ENCODE measurements around the gene TLCD3B. TPM values are rescaled to one million over a fixed set of nuclear protein-coding genes. Genes with fewer than 3 reads are reported as not detected.

TLCD3B gene
- total RNA-seq, 1 donor from 2014 or later, result not detected

- Histone ChIP-seq H3K9me3 (replicated peaks) (no peaks in the 10 kb centered on the region), H3K4me3 (no peak overlapping the region), H3K36me3 (no peaks in the 10 kb centered on the region), H3K27ac (replicated peaks) (no peak overlapping the region), H3K4me1 (peaks cover 9% of the 10 kb centered on the region), H3K27me3 (ENCODE audit: low read depth) (peaks cover 96% of the 10 kb centered on the region)
- DNase-seq, result no peak
- TF ChIP-seq, protein P1, sequence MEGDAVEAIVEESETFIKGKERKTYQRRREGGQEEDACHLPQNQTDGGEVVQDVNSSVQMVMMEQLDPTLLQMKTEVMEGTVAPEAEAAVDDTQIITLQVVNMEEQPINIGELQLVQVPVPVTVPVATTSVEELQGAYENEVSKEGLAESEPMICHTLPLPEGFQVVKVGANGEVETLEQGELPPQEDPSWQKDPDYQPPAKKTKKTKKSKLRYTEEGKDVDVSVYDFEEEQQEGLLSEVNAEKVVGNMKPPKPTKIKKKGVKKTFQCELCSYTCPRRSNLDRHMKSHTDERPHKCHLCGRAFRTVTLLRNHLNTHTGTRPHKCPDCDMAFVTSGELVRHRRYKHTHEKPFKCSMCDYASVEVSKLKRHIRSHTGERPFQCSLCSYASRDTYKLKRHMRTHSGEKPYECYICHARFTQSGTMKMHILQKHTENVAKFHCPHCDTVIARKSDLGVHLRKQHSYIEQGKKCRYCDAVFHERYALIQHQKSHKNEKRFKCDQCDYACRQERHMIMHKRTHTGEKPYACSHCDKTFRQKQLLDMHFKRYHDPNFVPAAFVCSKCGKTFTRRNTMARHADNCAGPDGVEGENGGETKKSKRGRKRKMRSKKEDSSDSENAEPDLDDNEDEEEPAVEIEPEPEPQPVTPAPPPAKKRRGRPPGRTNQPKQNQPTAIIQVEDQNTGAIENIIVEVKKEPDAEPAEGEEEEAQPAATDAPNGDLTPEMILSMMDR (IDR thresholded peaks at IDR 0.05; ENCODE audit: borderline replicate concordance), result peak; percentile 67
- intact Hi-C loops (cut with micrococcal nuclease), result no loop called here
These were observed 1.2 kb upstream of the TLCD3B start for GRCh38 chr16:30032083-30032819.

DNA sequence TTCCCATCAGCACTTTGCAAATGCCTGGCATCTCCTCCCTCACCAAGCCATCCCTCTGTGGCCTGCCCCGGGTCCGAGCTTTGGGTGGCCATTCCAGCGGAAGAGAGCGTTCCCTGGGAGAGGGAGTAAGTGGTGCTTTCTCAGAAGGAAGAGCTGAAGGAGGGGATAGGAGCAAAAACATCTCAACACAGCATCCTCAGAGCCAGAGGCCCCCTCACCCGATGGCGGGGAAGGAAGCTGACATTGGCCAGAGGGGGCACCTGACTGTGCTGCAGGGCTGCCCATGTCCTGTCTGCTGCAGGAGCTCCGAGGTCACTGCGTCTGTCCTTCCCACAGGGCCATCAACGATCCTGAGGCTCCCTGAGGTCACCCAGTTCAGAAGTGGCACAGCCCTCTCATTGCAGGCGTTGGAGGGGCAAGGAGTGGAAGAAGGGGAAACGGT lies 427 bp upstream of the TLCD3B start:
- Histone ChIP-seq H3K36me3 (no peaks in the 10 kb centered on the region), H3K4me1 (peaks cover 9% of the 10 kb centered on the region), H3K27ac (replicated peaks) (no peak overlapping the region), H3K4me3 (no peak overlapping the region), H3K27me3 (ENCODE audit: low read depth) (peaks cover 100% of the 10 kb centered on the region), H3K9me3 (replicated peaks) (no peaks in the 10 kb centered on the region)
- intact Hi-C loops (cut with micrococcal nuclease), result no loop called here
- TF ChIP-seq, protein P1 (IDR thresholded peaks at IDR 0.05; ENCODE audit: borderline replicate concordance), result no peak
- DNase-seq, result no peak

DNA sequence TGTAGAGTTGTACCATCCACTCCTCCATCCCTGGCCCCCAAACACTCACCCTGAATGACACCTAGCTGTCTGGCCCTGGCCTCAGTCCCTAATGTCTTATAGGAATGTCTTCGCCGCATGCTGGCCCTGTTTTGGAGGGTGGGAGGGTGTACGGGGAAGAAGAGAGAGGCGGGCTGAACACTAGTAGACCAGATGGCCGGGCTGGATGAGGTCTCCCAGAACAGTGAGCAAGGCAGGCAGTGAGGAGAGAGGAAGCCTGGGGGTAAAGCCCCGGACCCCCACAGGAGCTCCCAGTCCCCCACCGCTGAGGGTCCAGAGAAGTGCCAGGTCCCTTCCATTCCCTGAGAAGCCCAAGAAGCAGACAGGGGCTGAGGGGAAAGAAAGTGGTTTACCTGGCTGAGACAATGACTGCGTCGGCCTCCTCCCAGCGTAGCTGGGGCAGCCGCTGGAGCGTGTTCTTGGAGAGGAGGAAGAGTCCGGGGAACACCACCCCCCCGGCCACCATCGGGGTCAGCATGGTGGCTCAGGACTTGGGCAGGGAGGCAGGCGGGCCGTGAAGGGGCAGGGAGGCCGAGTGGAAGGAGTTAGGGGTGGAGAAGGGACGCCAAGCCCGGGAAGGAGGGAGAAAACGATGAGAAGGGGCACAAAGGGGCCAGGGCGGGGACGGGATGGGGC lies 923 bp downstream of the TLCD3B start:
- intact Hi-C loops (cut with micrococcal nuclease), result no loop called here
- DNase-seq, result no peak
- Histone ChIP-seq H3K27ac (replicated peaks) (no peak overlapping the region), H3K36me3 (no peaks in the 10 kb centered on the region), H3K4me1 (peaks cover 9% of the 10 kb centered on the region), H3K4me3 (no peak overlapping the region), H3K9me3 (replicated peaks) (no peaks in the 10 kb centered on the region), H3K27me3 (ENCODE audit: low read depth) (peaks cover 100% of the 10 kb centered on the region)
- TF ChIP-seq, protein P1 (IDR thresholded peaks at IDR 0.05; ENCODE audit: borderline replicate concordance), result no peak

GRCh38 chr16:30028438-30029076 lies 2.5 kb downstream of the TLCD3B start:
- peaks cover 98% of the 10 kb centered on the region for H3K27me3 ChIP-seq (ENCODE audit: low read depth)
- H3K4me3 ChIP-seq, result no peak overlapping the region
- H3K4me1 ChIP-seq, result peaks cover 9% of the 10 kb centered on the region
- intact Hi-C loops (cut with micrococcal nuclease), result no loop called here
- H3K27ac ChIP-seq (replicated peaks), result no peak overlapping the region
- TF ChIP-seq, protein P1 (IDR thresholded peaks at IDR 0.05; ENCODE audit: borderline replicate concordance), result no peak
- H3K9me3 ChIP-seq (replicated peaks), result no peaks in the 10 kb centered on the region
- no peaks in the 10 kb centered on the region for H3K36me3 ChIP-seq
- no peak for DNase-seq

DNA sequence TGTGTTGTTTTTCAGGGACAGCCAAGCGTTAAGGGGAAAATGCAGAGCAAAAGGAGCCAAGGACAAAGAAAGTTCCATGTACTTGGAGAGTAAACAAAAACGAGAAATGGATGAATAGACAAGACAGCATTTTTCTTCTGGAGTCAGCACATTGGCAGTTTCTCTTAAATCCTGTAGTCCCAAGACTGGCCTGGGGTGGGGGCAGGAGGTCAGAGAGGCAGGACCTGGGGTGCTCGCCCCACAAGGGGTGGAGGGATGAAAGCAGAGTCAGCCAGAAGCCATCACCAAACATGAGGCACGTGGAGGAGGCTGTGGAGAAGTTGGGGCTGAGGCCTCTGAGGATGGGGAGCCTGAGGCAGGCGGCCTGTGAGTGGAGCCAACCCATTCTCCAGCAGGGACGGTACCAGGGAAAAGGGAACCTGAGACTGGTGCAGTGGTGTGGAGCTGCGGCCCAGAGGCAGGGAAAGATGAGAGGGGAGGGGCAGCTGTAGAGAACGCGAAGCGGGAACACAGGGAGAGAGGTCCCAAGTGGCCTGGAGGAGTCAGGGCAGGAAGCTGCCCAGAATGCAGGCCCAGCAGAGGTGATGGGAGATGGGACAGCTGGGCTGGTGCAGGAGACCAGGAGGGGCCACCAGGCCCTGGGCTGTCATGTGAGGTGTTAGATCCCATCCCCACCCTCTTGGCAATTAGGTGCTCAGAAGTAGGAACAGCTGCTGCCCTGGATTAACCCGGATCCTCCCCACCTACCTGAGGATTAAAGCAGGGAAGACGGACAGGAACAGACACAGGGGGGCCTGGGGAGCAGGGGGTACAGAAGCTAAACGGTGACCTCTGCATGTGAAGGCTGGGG lies 3.3 kb downstream of the TLCD3B start:
- no peaks in the 10 kb centered on the region for H3K36me3 ChIP-seq
- H3K9me3 ChIP-seq (replicated peaks), result no peaks in the 10 kb centered on the region
- H3K4me3 ChIP-seq, result no peak overlapping the region
- DNase-seq, result no peak
- H3K27me3 ChIP-seq (ENCODE audit: low read depth), result peaks cover 90% of the 10 kb centered on the region
- H3K4me1 ChIP-seq, result peaks cover 9% of the 10 kb centered on the region
- intact Hi-C loops (cut with micrococcal nuclease), result no loop called here
- TF ChIP-seq, protein P1 (IDR thresholded peaks at IDR 0.05; ENCODE audit: borderline replicate concordance), result no peak
- H3K27ac ChIP-seq (replicated peaks), result no peak overlapping the region

All from left ventricle myocardium inferior (tissue), 1 donor.